Measurements from ENCODE around the gene H1-8. TPM values are rescaled to one million over a fixed set of nuclear protein-coding genes. Genes with fewer than 3 reads are reported as not detected.

The H1-8 gene
- total RNA-seq, 1 experiment from 2014 or later = not detected

GRCh38 chr3:129507181-129507831, 35.7 kb upstream of the H1-8 start:
- Histone ChIP-seq H4K91ac (ENCODE audit: insufficient read length, low read depth, low read length) (no peak overlapping the region), H3K79me2 (ENCODE audit: insufficient read depth, low read length) (no peaks in the 10 kb centered on the region), H3K23me2 (ENCODE audit: insufficient read length, low read depth, low read length, poor library complexity, severe bottlenecking) (no peaks in the 10 kb centered on the region), H3K4me1 (ENCODE audit: insufficient read depth, low read length) (peaks cover 2% of the 10 kb centered on the region; the same call in 1 of the 2 replicates), H3T11ph (ENCODE audit: low read length) (no peak overlapping the region), H3K79me1 (ENCODE audit: insufficient read depth, low read depth, low read length, poor library complexity, severe bottlenecking) (no peaks in the 10 kb centered on the region), H4K8ac (replicated peaks; ENCODE audit: insufficient read length, low read depth, low read length) (no peak overlapping the region), H2AK5ac (ENCODE audit: insufficient read length, low read length) (no peak overlapping the region), H2AFZ (ENCODE audit: low read length) (no peak overlapping the region), H2BK20ac (ENCODE audit: low read depth, low read length, poor library complexity, severe bottlenecking) (no peak overlapping the region), H3K27ac (ENCODE audit: insufficient read length, low read depth, low read length) (no peak overlapping the region), H3K18ac (ENCODE audit: insufficient read length, low read depth, low read length) (no peak overlapping the region), H2BK12ac (ENCODE audit: insufficient read length, low read depth, low read length) (no peak overlapping the region), H2BK120ac (ENCODE audit: low read depth, low read length, poor library complexity, severe bottlenecking) (no peak overlapping the region), H4K20me1 (ENCODE audit: control insufficient read depth, insufficient read depth, insufficient read length) (peaks cover 2% of the 10 kb centered on the region), H3K9me3 (ENCODE audit: control insufficient read depth, low read depth, low read length) (no peaks in the 10 kb centered on the region), H3K23ac (ENCODE audit: insufficient read length, low read depth, low read length) (no peak overlapping the region), H3K27me3 (ENCODE audit: insufficient read depth, low read length) (no peaks in the 10 kb centered on the region), H3K4me2 (ENCODE audit: insufficient read depth, insufficient read length, low read length) (no peak overlapping the region), H3K4ac (ENCODE audit: low read depth, low read length) (no peak overlapping the region), H2BK5ac (ENCODE audit: insufficient read length, low read length) (no peak overlapping the region), H2BK15ac (ENCODE audit: low read depth, low read length) (no peak overlapping the region), H3K9ac (ENCODE audit: extremely low read depth, insufficient read length, low read length) (no peak overlapping the region), H3K14ac (ENCODE audit: insufficient read depth, low read length) (no peak overlapping the region), H3K56ac (ENCODE audit: insufficient read length, low read depth, low read length) (no peak overlapping the region), H4K5ac (ENCODE audit: insufficient read length, low read depth, low read length) (no peak overlapping the region)
- H3K36me3 Mint-ChIP-seq (ENCODE audit: insufficient read depth in 1 of 3, low read depth in 3 of 3) = peaks cover 1 to 18% (median 12%) of the 10 kb centered on the region in 3 experiments; a peak in 6 of 7 replicates
- no CpG with 5 or more reads among the region's 9 CpGs for WGBS (ENCODE audit: extremely low coverage, insufficient read length, low lambda C conversion rate)
- no peaks in the 10 kb centered on the region for H3K9me3 Mint-ChIP-seq
- H3K4me1 Mint-ChIP-seq = peaks cover 8 to 12% of the 10 kb centered on the region in 2 experiments; a peak in 3 of 4 replicates
- no peak for TF ChIP-seq CTCF (conservative IDR thresholded peaks at IDR 0.05)
- H3K27me3 Mint-ChIP-seq (ENCODE audit: low read depth) = peaks cover 2% of the 10 kb centered on the region; the same call in 1 of the 2 replicates
- H3K27ac Mint-ChIP-seq = peak overlapping the region in 1 of 3 experiments; percentile 44; a peak in 1 of 7 replicates
- DNase-seq = no peak
- H3K4me3 Mint-ChIP-seq = no peak overlapping the region

Data from H9 (cell line).